Measurements from ENCODE around the gene OAS3. TPM values are rescaled to one million over a fixed set of nuclear protein-coding genes. Genes with fewer than 3 reads are reported as not detected.

Gene OAS3
- total RNA-seq, 1 experiment from 2014 or later: 29.5 TPM

DNA sequence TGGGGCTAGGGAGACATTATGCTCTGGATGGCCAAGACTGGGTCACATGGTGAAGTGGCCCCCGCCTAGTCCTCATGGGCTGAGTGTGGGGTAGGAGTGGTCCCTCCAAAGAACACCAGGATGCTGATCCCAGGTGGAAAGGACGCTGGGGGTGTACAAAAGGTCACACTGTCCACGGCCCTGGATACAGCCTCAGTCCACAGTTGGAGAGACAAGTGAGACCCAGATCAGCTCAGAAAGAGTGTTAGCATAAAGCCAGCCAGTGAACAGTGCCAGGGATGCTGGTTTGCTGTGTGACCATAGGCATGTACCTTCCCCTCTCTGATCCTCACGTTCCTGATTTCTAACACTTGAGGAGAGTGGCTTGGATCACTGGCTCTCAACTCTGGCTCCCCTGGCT, 26.6 kb downstream of the OAS3 start:
- CTCF ChIA-PET: no interaction called here
- RAD21 ChIA-PET (ENCODE audit: low non-redundant PET in 1 of 2, low total read pairs in 2 of 2, uncharacterized antibody in 2 of 2, unreplicated experiment in 2 of 2): no interaction called here
- POLR2A ChIA-PET: no interaction called here

More for the DNA sequence above, 26.6 kb downstream of the OAS3 start:
- Histone ChIP-seq H3K4me3 (replicated peaks in 1 of 2; ENCODE audit: low read depth in 1 of 2, low read length in 2 of 2) (no peak overlapping the region), H3K9ac (ENCODE audit: low read length) (no peak overlapping the region), H2AFZ (ENCODE audit: low read depth, low read length, poor library complexity, severe bottlenecking) (no peak overlapping the region), H3K36me3 (ENCODE audit: control insufficient read depth in 1 of 2, insufficient read depth in 2 of 2, low read length in 2 of 2) (peaks cover 0 to 7% of the 10 kb centered on the region in 2 experiments; a peak in 1 of 4 replicates), H3K4me2 (ENCODE audit: low read length) (no peak overlapping the region), H3K9me3 (ENCODE audit: control insufficient read depth in 1 of 2, insufficient read depth in 1 of 2, low read depth in 1 of 2, low read length in 2 of 2) (no peaks in the 10 kb centered on the region), H3K9me2 (ENCODE audit: insufficient read depth) (no peaks in the 10 kb centered on the region), H3K79me2 (ENCODE audit: insufficient read depth, low read length) (no peaks in the 10 kb centered on the region), H3K27me3 (ENCODE audit: insufficient read depth, low read length) (no peaks in the 10 kb centered on the region), H3K4me1 (ENCODE audit: control insufficient read depth in 1 of 2, insufficient read depth in 2 of 2, low read length in 2 of 2) (no peaks in the 10 kb centered on the region), H3K27ac (ENCODE audit: low read depth, low read length) (no peak overlapping the region), H4K20me1 (ENCODE audit: insufficient read depth) (no peaks in the 10 kb centered on the region)
- DNase-seq (ENCODE audit: low read depth, low spot score): no peak
- intact Hi-C loops (cut with micrococcal nuclease): no loop called here
- no TSS peak for BruUV-seq (replicated peaks)
- no peak for TF ChIP-seq SP1 (IDR thresholded peaks at IDR 0.05; ENCODE audit: low read depth)
- no peak for TF ChIP-seq ZFX (IDR thresholded peaks at IDR 0.05)
- no peak for TF ChIP-seq TCF7L2 (IDR thresholded peaks at IDR 0.05; ENCODE audit: borderline replicate concordance, extremely low read depth, insufficient read depth, insufficient read length)
- no peak for TF ChIP-seq RAD21 (IDR thresholded peaks at IDR 0.05; ENCODE audit: low read depth)
- TF ChIP-seq FOSL1 (IDR thresholded peaks at IDR 0.05; ENCODE audit: low read depth): no peak
- no peak for TF ChIP-seq EGR1 (IDR thresholded peaks at IDR 0.05; ENCODE audit: low read depth)
- no peak for TF ChIP-seq EZH2 (IDR thresholded peaks at IDR 0.05)
- TF ChIP-seq ZNF274 (IDR thresholded peaks at IDR 0.05; ENCODE audit: low read depth, low read length): no peak
- no peak for TF ChIP-seq ELF1 (IDR thresholded peaks at IDR 0.05; ENCODE audit: borderline replicate concordance, low read depth)
- TF ChIP-seq SIN3A (IDR thresholded peaks at IDR 0.05; ENCODE audit: low read depth): no peak
- no peak for TF ChIP-seq CEBPB (IDR thresholded peaks at IDR 0.05; ENCODE audit: low read depth)
- no peak for TF ChIP-seq SRF (IDR thresholded peaks at IDR 0.05; ENCODE audit: low read depth)
- no peak for TF ChIP-seq CBX3 (IDR thresholded peaks at IDR 0.05; ENCODE audit: low read depth)
- TF ChIP-seq, protein P1, sequence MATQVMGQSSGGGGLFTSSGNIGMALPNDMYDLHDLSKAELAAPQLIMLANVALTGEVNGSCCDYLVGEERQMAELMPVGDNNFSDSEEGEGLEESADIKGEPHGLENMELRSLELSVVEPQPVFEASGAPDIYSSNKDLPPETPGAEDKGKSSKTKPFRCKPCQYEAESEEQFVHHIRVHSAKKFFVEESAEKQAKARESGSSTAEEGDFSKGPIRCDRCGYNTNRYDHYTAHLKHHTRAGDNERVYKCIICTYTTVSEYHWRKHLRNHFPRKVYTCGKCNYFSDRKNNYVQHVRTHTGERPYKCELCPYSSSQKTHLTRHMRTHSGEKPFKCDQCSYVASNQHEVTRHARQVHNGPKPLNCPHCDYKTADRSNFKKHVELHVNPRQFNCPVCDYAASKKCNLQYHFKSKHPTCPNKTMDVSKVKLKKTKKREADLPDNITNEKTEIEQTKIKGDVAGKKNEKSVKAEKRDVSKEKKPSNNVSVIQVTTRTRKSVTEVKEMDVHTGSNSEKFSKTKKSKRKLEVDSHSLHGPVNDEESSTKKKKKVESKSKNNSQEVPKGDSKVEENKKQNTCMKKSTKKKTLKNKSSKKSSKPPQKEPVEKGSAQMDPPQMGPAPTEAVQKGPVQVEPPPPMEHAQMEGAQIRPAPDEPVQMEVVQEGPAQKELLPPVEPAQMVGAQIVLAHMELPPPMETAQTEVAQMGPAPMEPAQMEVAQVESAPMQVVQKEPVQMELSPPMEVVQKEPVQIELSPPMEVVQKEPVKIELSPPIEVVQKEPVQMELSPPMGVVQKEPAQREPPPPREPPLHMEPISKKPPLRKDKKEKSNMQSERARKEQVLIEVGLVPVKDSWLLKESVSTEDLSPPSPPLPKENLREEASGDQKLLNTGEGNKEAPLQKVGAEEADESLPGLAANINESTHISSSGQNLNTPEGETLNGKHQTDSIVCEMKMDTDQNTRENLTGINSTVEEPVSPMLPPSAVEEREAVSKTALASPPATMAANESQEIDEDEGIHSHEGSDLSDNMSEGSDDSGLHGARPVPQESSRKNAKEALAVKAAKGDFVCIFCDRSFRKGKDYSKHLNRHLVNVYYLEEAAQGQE (IDR thresholded peaks at IDR 0.05; ENCODE audit: low read depth): no peak
- no peak for TF ChIP-seq POLR2AphosphoS5 (IDR thresholded peaks at IDR 0.05; ENCODE audit: low read depth, low read length)
- no peak for TF ChIP-seq JUND (IDR thresholded peaks at IDR 0.05)
- no peak for TF ChIP-seq EZH2phosphoT487 (IDR thresholded peaks at IDR 0.05; ENCODE audit: borderline replicate concordance)
- ATAC-seq: no peak
